ENCODE data around the gene SETD3.

The SETD3 gene

DNA sequence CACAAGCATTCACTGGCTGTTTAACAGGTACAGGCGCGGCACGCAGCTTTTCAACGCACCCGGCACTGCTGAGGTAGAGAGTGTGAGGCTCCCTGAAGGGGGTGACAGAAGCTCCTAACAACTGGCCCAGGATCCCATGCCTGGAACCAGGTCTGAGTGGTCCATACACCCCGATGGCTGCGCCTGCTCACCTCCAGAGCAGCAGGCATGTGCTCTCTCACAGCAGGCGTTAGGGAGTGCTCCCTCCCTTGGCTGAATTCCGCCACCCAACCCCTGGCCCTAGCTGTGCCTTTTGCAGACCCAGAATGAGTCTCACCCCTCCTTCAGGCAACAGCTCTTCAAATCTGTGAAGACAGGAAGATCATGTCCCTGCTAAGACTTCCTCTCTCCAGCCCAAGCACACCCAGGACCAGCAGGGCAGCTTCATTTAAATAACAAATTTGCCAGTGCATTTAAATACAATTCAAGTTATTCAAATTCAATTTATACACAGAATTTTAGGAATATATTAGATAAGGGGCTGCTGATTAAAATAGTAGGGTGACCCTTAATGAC, 86.0 kb downstream of the SETD3 start:
- H3K27me3 ChIP-seq (ENCODE audit: control insufficient read depth in 1 of 2, insufficient read depth in 2 of 2, low read length in 2 of 2): no peaks in the 10 kb centered on the region
- H3K9me3 ChIP-seq (ENCODE audit: low read length): no peaks in the 10 kb centered on the region
- no peak overlapping the region for H3K9ac ChIP-seq (ENCODE audit: low read length)
- H3K36me3 ChIP-seq (ENCODE audit: insufficient read depth, low read length): peaks cover 31% of the 10 kb centered on the region
- no peak overlapping the region for H3K4me3 ChIP-seq (ENCODE audit: low read depth in 1 of 2, low read length in 2 of 2)
- no peak overlapping the region for H3K27ac ChIP-seq (ENCODE audit: low read depth, low read length)
- H3K4me1 ChIP-seq (ENCODE audit: insufficient read depth, low read length): no peaks in the 10 kb centered on the region

GRCh38 chr14:99393059-99393655, 87.5 kb downstream of the SETD3 start:
- no peaks in the 10 kb centered on the region for H3K9me3 ChIP-seq (ENCODE audit: low read length)
- no peak overlapping the region for H3K4me3 ChIP-seq (ENCODE audit: low read depth in 1 of 2, low read length in 2 of 2)
- H3K27ac ChIP-seq (ENCODE audit: low read depth, low read length): no peak overlapping the region
- H3K4me1 ChIP-seq (ENCODE audit: insufficient read depth, low read length): no peaks in the 10 kb centered on the region
- no peaks in the 10 kb centered on the region for H3K27me3 ChIP-seq (ENCODE audit: control insufficient read depth in 1 of 2, insufficient read depth in 2 of 2, low read length in 2 of 2)
- H3K9ac ChIP-seq (ENCODE audit: low read length): no peak overlapping the region
- peaks cover 19% of the 10 kb centered on the region for H3K36me3 ChIP-seq (ENCODE audit: insufficient read depth, low read length)

DNA sequence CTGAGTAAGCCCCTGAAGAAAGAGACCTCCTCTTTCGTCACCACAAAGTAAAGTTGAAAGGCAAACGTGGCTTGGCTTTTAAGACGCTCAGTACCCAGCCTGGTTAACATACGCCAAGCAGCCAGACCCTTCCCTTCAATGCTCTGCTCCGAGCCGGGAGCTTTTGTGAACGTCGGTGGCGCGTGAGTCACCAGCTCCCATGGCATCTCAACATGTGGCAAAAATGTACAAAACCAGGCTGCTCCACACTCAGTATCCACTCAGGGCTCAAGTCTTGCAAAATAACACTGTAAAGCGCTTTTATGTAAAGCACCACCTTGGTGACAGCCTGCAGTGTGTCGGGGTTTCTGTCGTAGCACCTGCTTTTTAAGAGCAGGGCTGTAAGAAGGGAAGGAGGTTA, 89.0 kb downstream of the SETD3 start:
- H3K36me3 ChIP-seq (ENCODE audit: insufficient read depth, low read length): peaks cover 10% of the 10 kb centered on the region
- H3K27ac ChIP-seq (ENCODE audit: low read depth, low read length): no peak overlapping the region
- H3K9me3 ChIP-seq (ENCODE audit: low read length): no peaks in the 10 kb centered on the region
- no peak overlapping the region for H3K4me3 ChIP-seq (ENCODE audit: low read depth in 1 of 2, low read length in 2 of 2)
- no peaks in the 10 kb centered on the region for H3K4me1 ChIP-seq (ENCODE audit: insufficient read depth, low read length)
- H3K9ac ChIP-seq (ENCODE audit: low read length): no peak overlapping the region
- no peaks in the 10 kb centered on the region for H3K27me3 ChIP-seq (ENCODE audit: control insufficient read depth in 1 of 2, insufficient read depth in 2 of 2, low read length in 2 of 2)

DNA sequence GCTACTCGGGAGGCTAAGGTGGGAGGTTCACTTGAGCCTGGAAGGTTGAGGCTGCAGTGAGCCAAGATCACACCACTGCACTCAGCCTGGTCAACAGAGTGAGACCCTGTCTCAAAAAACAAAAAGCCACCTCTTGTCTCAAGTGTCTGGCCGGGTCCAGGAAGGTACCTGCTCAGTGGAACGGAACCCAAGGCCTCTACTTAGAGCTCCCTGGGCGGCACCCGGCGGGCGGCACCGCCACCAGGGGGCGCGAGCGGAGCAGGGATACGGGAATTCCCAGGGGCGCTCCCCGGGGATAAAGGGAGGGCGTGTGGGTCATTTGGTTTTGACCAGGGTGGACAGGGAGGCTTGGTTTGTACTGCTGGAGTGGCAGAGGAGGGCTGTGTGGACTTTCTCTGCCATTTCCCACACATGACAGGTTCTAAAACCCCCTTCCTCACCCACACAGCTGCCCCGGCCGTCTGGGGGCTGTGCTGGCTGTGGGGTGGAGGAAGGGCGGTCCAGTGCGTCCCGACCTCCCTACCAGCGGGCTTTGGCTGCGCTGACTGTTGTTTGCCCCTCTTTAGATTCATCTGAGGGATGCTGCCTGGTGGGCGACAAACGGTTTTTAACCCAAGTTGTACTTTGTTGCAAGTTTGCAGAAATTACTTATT, 91.4 kb downstream of the SETD3 start:
- H3K36me3 ChIP-seq (ENCODE audit: insufficient read depth, low read length): no peaks in the 10 kb centered on the region
- no peaks in the 10 kb centered on the region for H3K4me1 ChIP-seq (ENCODE audit: insufficient read depth, low read length)
- H3K27ac ChIP-seq (ENCODE audit: low read depth, low read length): no peak overlapping the region
- H3K4me3 ChIP-seq (ENCODE audit: low read depth in 1 of 2, low read length in 2 of 2): no peak overlapping the region
- H3K9me3 ChIP-seq (ENCODE audit: low read length): no peaks in the 10 kb centered on the region
- no peak overlapping the region for H3K9ac ChIP-seq (ENCODE audit: low read length)
- H3K27me3 ChIP-seq (ENCODE audit: control insufficient read depth in 1 of 2, insufficient read depth in 2 of 2, low read length in 2 of 2): peaks cover 6 to 13% of the 10 kb centered on the region in 2 donors

DNA sequence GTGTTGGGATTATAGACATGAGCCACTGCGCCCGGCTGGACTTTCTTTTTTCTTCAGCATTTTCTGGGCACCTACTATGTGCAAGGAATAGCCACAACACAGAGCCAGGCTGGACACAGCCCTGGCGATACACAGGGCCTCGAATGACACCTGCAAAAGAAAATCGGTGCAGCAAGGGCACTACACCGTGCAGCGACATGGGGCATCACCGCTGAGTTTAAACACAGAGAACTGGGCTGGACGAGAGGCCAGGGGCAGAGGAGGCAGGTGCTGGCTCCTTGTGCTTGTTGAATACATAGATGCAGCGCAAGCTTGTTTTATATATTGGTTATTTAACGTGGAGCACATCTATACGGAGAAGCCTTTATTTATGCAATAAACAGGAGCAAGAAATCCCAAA, 92.4 kb downstream of the SETD3 start:
- H3K36me3 ChIP-seq (ENCODE audit: insufficient read depth, low read length): no peaks in the 10 kb centered on the region
- no peak overlapping the region for H3K9ac ChIP-seq (ENCODE audit: low read length)
- no peak overlapping the region for H3K27ac ChIP-seq (ENCODE audit: low read depth, low read length)
- H3K27me3 ChIP-seq (ENCODE audit: control insufficient read depth in 1 of 2, insufficient read depth in 2 of 2, low read length in 2 of 2): peaks cover 13 to 16% of the 10 kb centered on the region in 2 donors
- no peaks in the 10 kb centered on the region for H3K9me3 ChIP-seq (ENCODE audit: low read length)
- H3K4me1 ChIP-seq (ENCODE audit: insufficient read depth, low read length): no peaks in the 10 kb centered on the region
- H3K4me3 ChIP-seq (ENCODE audit: low read depth in 1 of 2, low read length in 2 of 2): no peak overlapping the region

GRCh38 chr14:99387880-99388279, 92.8 kb downstream of the SETD3 start:
- no peaks in the 10 kb centered on the region for H3K9me3 ChIP-seq (ENCODE audit: low read length)
- no peak overlapping the region for H3K4me3 ChIP-seq (ENCODE audit: low read depth in 1 of 2, low read length in 2 of 2)

GRCh38 chr14:99384450-99385417, 95.9 kb downstream of the SETD3 start:
- Histone ChIP-seq H3K9ac (ENCODE audit: low read length) (no peak overlapping the region), H3K4me3 (ENCODE audit: low read depth in 1 of 2, low read length in 2 of 2) (no peak overlapping the region), H3K36me3 (ENCODE audit: insufficient read depth, low read length) (no peaks in the 10 kb centered on the region), H3K27me3 (ENCODE audit: control insufficient read depth in 1 of 2, insufficient read depth in 2 of 2, low read length in 2 of 2) (peaks cover 13 to 32% of the 10 kb centered on the region in 2 donors), H3K4me1 (ENCODE audit: insufficient read depth, low read length) (no peaks in the 10 kb centered on the region), H3K9me3 (ENCODE audit: low read length) (no peaks in the 10 kb centered on the region), H3K27ac (ENCODE audit: low read depth, low read length) (no peak overlapping the region)

More at GRCh38 chr14:99387880-99388279, 92.8 kb downstream of the SETD3 start:
- no peak overlapping the region for H3K27ac ChIP-seq (ENCODE audit: low read depth, low read length)
- no peaks in the 10 kb centered on the region for H3K4me1 ChIP-seq (ENCODE audit: insufficient read depth, low read length)
- no peak overlapping the region for H3K9ac ChIP-seq (ENCODE audit: low read length)
- H3K27me3 ChIP-seq (ENCODE audit: control insufficient read depth in 1 of 2, insufficient read depth in 2 of 2, low read length in 2 of 2): peaks cover 13 to 20% of the 10 kb centered on the region in 2 donors
- no peaks in the 10 kb centered on the region for H3K36me3 ChIP-seq (ENCODE audit: insufficient read depth, low read length)

GRCh38 chr14:99383472-99384449, 96.9 kb downstream of the SETD3 start:
- no peaks in the 10 kb centered on the region for H3K9me3 ChIP-seq (ENCODE audit: low read length)
- H3K4me1 ChIP-seq (ENCODE audit: insufficient read depth, low read length): no peaks in the 10 kb centered on the region
- peaks cover 13 to 32% of the 10 kb centered on the region in 2 donors for H3K27me3 ChIP-seq (ENCODE audit: control insufficient read depth in 1 of 2, insufficient read depth in 2 of 2, low read length in 2 of 2)
- no peak overlapping the region for H3K9ac ChIP-seq (ENCODE audit: low read length)
- no peak overlapping the region for H3K27ac ChIP-seq (ENCODE audit: low read depth, low read length)
- no peaks in the 10 kb centered on the region for H3K36me3 ChIP-seq (ENCODE audit: insufficient read depth, low read length)
- H3K4me3 ChIP-seq (ENCODE audit: low read depth in 1 of 2, low read length in 2 of 2): no peak overlapping the region

GRCh38 chr14:99382781-99383471, 97.7 kb downstream of the SETD3 start:
- Histone ChIP-seq H3K9me3 (ENCODE audit: low read length) (no peaks in the 10 kb centered on the region), H3K27me3 (ENCODE audit: control insufficient read depth in 1 of 2, insufficient read depth in 2 of 2, low read length in 2 of 2) (peaks cover 13 to 32% of the 10 kb centered on the region in 2 donors), H3K4me1 (ENCODE audit: insufficient read depth, low read length) (no peaks in the 10 kb centered on the region), H3K36me3 (ENCODE audit: insufficient read depth, low read length) (no peaks in the 10 kb centered on the region), H3K4me3 (ENCODE audit: low read depth in 1 of 2, low read length in 2 of 2) (no peak overlapping the region), H3K27ac (ENCODE audit: low read depth, low read length) (no peak overlapping the region), H3K9ac (ENCODE audit: low read length) (no peak overlapping the region)

DNA sequence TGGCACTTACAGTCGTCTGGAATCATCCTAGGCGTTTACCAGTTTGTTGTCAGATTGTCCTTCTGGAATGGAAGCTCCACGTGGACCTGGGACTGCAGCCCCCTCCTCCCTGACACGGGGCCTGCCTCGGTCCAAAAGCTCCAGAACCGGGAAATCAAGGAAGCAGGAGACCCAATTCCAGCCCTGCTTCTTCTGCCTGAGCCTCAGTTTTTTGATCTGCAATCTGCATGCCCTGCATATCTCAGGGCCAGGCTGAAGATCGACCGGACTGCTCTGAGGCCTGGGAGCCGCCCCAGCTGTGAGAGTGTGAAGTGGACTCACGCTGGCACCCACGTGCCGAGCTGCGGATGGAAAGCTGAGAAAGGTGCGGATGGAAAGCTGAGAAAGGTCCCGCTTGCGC, 98.6 kb downstream of the SETD3 start:
- Histone ChIP-seq H3K4me3 (ENCODE audit: low read depth in 1 of 2, low read length in 2 of 2) (no peak overlapping the region), H3K27ac (ENCODE audit: low read depth, low read length) (no peak overlapping the region), H3K9me3 (ENCODE audit: low read length) (no peaks in the 10 kb centered on the region), H3K4me1 (ENCODE audit: insufficient read depth, low read length) (no peaks in the 10 kb centered on the region), H3K9ac (ENCODE audit: low read length) (no peak overlapping the region), H3K36me3 (ENCODE audit: insufficient read depth, low read length) (no peaks in the 10 kb centered on the region), H3K27me3 (ENCODE audit: control insufficient read depth in 1 of 2, insufficient read depth in 2 of 2, low read length in 2 of 2) (peaks cover 13 to 32% of the 10 kb centered on the region in 2 donors)

Measured in muscle layer of colon (tissue), 2 donors.